Stimulated activated CD4-positive, alpha-beta T cell treated with anti-CD3 and anti-CD28 coated beads, Interleukin-15, amount 100 ng/mL, for 24 hours (primary cell): Measurements from ENCODE around the gene B4GALT5.
"Not testable (repeated sequence)": the region's sequence is repeated elsewhere in the genome, so short reads cannot be mapped to it uniquely, and the experiment has no call there.

Experiments
- DNase-seq: peaks from one replicate; pipeline ENCODE4 v3.0.0-alpha.2; 2020

Gene B4GALT5

GRCh38 chr20:49677777-49678758, 35.6 kb downstream of the B4GALT5 start:
- DNase-seq, result no peak

DNA sequence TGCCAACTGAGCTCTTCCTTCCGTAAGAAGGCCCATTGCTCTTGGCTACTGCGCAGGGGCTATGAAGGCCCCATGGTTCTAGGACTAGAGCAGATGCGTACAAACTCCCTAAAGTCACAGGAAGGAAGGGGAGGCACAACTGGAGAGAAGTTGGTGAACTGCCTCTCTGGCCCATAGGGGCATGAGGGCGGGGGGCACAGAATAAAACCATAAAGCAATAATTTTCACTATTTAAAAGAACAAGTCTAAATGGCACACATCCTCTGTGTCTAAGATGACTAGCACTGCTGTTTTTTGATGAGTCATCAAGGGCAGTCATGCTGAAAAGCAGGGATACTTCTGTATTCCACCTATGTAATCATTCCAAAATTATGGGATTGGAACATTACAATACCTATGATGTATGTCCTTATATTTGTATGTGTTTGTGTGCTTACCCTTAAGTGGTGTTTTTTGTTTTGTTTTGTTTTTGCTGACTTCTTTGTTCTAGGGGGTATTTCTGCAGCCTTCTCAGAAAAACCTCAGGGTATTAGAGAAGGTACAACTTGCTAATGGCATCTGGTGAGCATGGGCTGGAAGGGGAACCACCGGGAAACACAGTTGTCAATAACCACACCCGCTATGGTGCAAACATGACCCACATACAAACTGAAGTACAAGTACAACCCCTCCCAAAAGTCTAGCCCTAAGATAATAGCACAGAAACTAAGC, 36.9 kb downstream of the B4GALT5 start:
- peak; percentile 39 for DNase-seq

- no peak for DNase-seq
Measured at GRCh38 chr20:49675368-49676151, 38.1 kb downstream of the B4GALT5 start.

- DNase-seq, result no peak
Measured at GRCh38 chr20:49674383-49675352, 39.0 kb downstream of the B4GALT5 start.

GRCh38 chr20:49672096-49672664, 41.5 kb downstream of the B4GALT5 start:
- no peak for DNase-seq

- DNase-seq, result no peak
Measured at GRCh38 chr20:49671433-49671832, 42.2 kb downstream of the B4GALT5 start.

GRCh38 chr20:49669601-49670189, 44.0 kb downstream of the B4GALT5 start:
- DNase-seq, result peak; percentile 10

GRCh38 chr20:49668878-49669195, 44.8 kb downstream of the B4GALT5 start:
- not testable (repeated sequence) for DNase-seq

GRCh38 chr20:49668181-49668877, 45.3 kb downstream of the B4GALT5 start:
- DNase-seq, result peak; percentile 70

DNA sequence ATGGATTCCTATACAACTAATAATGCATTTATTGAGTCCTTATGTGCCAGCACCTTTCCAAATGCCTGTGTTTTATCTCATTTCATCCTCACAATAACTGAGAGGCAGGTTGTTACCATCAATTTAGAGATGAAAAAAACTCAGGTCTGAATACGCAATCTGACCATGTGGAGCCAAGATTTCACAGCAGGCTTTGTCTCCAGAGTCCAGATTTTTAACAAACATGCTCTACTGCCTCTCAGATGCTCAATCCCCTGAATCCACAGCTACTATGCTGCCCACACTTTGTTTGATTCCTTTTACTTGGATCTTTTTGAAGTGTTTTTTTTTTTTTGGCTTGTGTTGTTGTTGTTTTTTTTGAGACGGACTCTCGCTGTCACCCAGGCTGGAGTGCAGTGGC, 46.8 kb downstream of the B4GALT5 start:
- no peak for DNase-seq

DNA sequence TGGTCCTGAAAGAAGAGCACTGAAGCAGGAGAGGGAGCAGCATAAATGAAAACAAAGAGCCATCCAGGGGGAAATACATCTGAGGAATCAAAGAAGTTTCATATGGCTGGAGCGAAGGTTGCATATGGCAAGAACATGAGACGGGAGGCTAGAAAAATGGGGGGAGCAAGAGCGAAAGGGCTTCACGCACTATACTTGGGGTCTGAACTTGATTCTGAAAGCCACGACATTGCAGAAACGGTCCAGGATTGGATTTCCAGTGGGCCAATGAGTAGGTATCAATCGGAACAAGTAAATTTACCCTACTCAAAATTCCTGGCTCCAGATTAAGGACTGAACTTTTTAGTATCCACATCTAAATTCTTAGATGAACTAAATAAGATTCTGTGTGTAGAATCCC, 47.9 kb downstream of the B4GALT5 start:
- DNase-seq, result no peak

GRCh38 chr20:49664612-49665313, 48.9 kb downstream of the B4GALT5 start:
- DNase-seq, result no peak

GRCh38 chr20:49663112-49663511, 50.6 kb downstream of the B4GALT5 start:
- DNase-seq, result no peak

GRCh38 chr20:49661560-49662329, 51.9 kb downstream of the B4GALT5 start:
- DNase-seq, result no peak

DNA sequence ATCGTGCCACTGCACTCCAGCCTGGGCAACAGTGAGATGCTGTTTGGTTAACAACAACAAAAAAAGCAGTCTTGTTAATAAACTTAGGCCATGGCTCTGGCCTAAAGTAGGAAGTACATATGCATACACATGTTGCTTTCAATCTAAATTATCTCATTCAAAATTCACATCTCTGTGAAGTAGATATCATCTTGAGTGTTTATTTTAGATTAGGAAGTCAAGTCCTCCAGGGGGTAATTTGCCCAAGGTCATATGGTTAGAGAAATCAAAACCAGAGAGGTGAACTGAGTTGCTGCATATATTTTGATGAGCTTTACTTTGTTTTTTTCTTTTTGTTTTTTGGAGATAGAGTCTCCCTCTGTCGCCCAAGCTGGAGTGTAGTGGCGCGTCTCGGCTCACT, 52.8 kb downstream of the B4GALT5 start:
- no peak for DNase-seq

- DNase-seq, result no peak
Measured at GRCh38 chr20:49659056-49659455, 54.6 kb downstream of the B4GALT5 start.

- no peak for DNase-seq
Measured at GRCh38 chr20:49658508-49658907, 55.2 kb downstream of the B4GALT5 start.

- no peak for DNase-seq
Measured at GRCh38 chr20:49657118-49657901, 56.4 kb downstream of the B4GALT5 start.
